NCI-H460 (cell line): ENCODE data around the gene RTP5. TPM values are rescaled to one million over a fixed set of nuclear protein-coding genes. Genes with fewer than 3 reads are reported as not detected.

Experiments
- DNase-seq: peaks from one replicate; pipeline ENCODE4 v3.0.0-alpha.2; 2016; ENCODE audit warnings: low read depth; ENCODE audit errors: extremely low read depth
- total RNA-seq: library from RNA; depleted of rRNA; stranded (reverse); fragments of >200 nt; shearing (Covaris generic); gene quantifications from 2 replicates; pipeline ENCODE4 v1.2.3, GENCODE V29; 2014

RTP5 gene
- total RNA-seq, 1 experiment from 2014 or later: not detected

DNA sequence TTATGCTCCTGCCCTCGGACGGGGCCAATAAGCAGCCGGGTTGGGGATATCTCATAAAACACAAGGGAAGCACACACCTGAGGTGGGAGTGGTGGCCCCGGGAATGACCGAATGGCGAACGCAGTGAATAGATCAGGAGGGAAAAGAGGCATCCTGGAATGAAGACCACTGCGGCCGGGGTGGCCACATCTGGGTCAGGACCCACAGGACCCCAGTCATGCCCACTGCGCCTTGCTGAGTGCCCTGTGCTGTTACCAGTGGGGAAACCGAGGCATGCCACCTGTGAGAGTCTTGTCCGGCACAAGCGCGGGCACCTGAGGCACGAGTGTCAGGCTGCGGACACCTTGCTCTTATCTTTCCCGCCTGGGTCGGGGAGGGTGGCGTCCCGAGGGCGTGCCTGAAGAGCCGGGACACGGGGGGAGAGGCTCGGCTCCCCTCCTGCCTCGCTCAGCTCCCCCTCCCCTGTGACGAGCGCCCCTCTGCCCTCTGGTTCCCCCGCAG, 12.4 kb upstream of the RTP5 start:
- no peak for DNase-seq

DNA sequence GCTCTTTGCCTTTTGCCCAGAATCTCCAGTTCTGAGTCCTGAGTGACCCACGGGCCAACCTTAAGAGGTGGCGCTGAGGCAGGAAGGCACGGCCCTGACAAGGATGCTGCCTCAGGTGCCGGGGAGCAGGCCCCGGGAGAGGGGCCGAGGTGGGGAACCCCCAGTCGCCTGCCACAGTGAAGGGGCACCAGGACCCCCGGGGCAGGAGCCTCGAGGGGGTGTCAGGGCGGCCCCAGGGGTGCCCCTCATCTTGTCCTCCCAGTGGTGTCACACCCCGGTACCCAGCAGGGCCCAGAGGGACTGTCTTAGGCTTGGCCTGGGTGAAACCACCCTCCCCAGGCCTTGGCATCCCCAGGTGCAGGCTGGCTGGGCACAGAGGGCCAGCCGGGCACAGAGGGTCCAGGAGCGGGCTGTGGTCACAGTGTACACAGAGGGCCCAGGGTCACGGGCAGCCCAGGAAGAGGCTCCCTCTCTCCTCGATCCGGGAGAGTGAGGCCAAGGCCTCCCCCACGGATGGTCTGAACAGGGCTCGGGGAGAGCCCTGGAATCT, 11.9 kb upstream of the RTP5 start:
- no peak for DNase-seq

DNA sequence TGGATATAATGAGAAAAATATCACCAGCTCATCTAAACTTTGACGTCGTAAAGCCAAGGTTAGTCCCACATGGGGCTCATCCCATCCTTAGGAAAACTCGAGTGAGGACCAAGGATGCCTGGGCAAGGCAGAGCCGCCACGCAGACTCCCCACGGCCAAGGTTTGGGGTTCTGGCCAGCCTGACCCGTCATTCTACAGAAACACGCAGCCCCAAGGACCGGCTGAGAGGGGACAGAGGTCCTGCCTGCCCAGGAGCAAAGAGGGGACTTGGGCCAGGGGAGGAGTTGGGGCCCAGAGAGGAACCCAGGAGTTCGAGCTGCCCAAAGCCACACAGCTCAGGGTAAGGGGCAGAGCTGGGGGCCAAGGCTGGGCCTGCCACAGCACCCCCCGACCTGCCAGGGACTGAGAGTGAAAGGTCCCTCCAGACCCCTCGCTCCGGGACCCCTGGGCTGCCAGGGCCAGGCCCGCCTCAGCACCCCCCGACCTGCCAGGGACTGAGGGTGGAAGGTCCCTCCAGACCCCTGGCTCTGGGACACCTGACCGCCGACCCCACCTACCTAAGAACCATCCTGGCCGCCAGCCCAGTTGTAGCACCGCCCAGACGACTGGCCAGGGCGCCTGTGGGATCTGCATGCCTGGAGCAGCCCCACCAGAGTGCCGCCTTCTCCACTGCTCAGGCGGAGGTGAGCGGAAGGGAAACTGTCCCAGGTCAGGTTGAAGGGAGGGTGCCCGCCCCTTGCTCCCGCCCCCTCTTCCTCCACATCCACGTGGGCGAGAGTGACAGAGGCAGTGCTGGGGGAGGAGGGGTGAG, 11.1 kb upstream of the RTP5 start, which contains the start of gene PDCD1:
TSS of gene PDCD1 (minus strand) at position 689 of the 811 bp plus-strand sequence. CDS start at position 633, 56 bp downstream.
- DNase-seq: no peak

DNA sequence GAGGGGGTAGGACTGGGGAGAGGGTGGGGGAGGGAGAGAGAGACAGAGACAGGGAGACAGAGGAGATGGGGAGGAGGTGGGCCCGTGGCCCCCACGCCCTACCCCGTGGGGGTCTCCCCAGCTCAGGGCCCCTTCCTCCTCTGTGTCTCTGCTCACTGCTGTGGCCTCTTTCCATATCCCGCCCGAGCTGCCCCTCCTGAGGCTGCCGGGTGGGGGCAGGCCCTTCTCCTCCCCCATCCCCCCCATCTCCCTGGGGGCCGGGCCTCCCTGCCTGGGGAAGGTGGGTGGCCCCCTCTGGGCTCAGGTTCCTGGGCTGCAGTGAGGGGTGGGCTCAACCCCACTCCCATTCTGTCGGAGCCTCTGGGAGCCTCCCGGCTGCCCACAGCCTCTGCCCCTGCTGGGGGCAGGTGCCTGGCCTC, 10.5 kb upstream of the RTP5 start:
- no peak for DNase-seq

DNA sequence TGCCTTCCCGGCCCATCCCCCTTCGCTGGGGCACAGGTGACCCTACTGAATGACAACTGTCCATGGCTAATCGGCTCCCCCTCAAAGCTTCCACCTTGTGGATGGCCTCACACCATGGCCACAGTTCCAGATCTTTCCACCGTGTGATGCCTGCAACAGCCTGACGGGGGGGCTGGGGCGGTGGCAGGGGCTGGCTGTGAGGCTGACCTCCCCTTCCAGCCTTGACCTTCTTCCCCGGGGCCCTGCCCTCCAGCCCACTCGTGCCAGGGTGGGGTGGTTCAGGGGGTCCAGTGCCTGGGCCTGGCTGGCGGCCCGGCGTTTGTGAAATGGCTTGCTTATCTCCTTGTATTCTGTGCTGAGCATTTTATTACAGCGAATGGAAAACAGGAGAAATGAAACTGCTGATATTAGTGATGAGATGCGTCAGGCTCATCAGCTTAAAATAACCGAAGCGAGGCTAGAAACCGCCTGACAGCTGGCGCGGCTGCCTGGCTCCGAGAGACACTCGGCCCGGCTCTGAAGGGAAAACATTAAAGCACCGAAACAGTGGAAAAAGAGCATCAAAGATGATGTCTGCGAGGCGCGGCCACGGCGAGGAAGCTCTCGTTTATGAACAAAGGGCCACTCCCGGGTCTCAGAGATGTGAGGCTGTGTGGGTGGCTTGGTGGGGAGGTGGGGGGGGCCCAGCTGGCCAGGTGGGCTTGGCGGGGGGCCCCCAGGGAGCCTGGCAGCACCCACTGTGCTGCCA, 9.9 kb upstream of the RTP5 start:
- no peak for DNase-seq

DNA sequence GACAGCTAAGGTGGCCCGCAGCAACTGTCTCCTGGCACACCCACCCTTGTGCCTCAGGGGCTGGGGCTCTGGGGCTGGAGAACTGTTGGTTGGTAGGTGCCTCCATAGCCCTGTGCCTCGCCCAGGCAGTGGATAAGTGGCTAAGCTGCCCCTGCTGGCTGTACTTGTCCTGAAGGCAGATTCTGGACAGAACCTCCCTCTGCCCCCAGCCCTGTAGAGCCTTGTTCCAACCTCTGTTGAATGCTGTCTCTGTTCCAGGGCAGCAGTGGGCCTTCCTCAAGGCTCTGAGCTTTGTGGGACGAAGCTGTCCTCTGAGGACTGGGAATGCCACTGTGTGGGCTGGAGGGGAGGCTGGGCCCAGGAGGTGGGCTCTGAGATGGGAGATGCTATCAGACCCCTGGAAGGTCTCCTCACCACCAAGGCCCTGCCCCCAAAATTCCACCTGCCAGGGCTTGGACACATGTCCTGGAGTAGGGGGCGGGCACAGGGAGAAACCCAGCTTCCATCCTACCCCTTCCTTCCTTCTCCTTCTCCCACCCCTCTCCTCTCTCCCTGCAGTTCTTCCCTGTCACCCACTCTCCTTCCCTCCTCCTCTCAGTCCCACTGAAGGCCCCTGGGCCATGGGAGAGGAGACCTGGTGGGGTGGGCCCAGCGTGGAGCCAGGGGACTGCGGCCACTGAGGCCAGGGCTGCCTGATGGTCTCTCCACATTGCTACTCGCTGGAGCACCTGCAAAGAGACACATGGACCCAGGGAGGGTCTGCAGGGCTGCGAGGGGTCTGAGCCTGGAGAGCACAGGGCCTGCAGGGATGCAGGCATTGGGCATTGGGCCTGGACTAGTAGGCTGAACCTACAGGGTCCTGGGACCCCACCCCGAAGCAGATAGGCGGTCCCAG, 9.1 kb upstream of the RTP5 start:
- DNase-seq: no peak

DNA sequence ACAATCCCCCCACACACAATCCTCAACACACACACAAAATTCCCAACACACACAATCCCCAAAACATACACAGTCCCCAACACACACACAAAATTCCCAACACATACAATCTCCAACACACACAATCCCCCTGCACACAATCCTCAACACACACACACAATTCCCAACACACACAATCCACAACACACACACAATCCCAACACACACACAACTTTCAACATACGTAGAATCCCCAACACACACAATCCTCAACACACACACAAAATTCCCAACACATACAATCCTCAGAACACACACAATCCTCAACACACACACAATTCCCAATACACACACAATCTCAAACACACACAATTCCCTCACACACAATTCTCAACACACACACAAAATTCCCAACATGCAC, 8.3 kb upstream of the RTP5 start:
- DNase-seq: no peak

DNA sequence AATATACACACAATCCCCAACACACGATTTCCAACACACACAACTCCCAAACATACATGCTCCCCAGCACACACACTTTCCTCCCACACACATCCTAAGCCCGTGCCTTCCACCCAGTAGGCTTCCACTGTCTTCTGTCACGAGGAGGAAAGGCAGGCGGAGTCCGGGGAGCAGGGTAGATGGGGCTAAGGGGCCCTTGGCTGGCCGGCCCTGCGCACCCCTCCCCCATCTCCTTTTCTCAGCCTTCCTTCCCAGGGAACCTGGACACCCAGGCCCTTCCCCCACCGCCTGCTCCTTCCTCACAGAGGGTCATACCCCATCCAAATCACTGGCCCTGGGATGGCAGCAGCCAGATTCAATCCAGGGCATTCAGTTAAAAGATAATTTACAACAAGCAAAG, 7.4 kb upstream of the RTP5 start:
- DNase-seq: no peak

DNA sequence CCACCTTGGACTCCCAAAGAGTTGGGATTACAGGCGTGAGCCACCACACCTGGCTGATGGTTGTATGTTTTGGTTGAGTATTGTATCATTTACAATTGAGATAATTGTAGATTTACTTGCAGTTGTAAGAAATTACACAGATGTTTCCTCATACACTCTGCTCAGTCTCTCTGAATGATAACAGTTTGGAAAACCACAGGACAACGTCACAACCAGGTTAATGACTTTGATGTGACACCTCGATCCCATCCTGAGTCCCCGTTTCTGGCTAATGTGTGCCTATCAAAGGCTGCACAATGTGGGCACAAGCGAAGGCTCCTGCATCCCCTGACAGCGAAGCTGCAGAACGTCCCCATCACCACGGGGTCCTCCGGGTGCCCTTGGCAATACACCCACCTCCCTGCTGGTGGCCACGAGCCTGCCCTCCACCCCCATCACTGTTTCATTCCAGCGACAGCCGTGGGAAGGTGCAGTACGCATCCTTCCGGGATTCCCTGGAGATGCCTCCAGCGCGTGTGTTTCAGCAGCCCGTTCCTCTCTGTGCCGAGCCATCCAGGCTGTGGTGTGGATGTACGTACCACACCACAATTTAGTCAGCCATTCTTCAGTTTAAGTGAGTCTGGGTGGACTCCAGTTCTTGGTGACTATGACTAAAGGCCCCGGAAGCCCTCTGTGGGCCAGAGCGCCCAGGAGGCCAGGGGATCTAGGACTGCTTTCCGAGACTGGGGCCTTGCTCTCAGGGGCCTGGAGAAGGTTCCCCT, 6.6 kb upstream of the RTP5 start:
- no peak for DNase-seq

DNA sequence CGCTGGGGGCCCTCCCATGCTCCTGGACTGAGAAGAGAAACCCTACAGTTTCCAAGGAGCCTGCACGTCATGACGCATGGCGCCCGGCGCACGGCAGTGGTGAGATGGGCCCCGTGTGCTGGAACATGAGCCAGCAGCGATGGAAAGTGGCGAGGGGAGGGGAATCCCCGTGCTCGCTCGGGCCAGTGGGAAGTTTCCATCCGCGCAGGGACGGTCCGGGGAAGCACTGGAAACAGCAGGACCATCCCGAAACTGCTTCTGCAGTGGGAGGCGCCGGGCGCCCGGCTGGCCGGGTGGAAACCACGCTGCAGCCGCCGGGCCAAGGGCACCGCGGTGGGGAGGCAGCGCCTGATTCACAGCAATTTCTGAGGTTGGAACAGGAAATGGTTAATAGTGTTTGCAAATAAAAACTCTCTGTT, 6.0 kb upstream of the RTP5 start:
- no peak for DNase-seq

DNA sequence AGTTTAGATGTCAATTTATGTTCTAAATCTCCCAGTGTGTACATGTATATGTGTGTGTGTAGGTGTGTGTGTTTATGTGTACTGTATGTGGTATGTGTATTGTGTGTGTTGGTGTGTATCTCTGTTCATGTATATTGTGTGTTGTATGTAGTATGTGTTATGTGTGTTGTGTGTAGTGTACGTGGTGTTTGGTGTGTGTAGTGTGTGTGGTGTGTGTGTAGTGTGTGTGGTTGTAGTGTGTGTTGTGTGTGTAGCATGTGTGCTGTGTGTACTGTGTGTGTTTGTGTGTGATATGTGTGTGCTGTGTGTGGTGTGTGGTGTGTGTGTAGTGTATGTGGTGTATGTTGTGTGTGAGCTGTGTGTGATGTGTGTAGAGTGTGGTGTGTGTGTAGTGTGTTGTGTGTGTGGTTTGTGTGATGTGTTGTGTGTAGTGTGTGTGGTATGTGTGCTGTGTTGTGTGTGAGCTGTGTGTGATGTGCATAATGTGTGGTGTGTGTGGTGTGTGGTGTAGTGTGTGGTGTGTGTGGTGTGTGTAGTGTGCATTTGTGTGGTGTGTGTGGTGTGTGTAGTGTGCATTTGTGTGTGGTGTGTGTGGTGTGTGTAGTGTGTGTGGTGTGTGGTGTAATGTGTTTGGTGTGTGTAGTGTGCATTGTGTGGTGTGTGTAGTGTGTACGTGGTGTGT, 5.2 kb upstream of the RTP5 start:
- no peak for DNase-seq

DNA sequence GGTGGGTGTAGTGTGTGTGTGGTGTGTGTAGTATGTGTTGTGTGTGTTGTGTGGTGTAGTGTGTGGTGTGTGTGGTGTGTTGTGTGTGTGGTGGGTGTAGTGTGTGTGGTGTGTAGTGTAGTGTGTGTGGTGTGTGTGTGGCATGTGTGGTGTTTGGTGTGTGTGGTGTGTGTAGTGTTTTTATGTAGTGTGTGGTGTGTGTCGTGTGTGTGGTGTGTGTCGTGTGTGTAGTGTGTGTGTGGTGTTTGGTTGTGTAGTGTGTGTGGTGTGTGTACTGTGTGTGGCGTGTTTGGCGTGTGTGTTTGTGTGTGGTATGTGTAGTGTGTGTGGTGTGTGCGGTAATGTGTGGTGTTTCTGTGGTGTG, 4.7 kb upstream of the RTP5 start:
- no peak for DNase-seq

DNA sequence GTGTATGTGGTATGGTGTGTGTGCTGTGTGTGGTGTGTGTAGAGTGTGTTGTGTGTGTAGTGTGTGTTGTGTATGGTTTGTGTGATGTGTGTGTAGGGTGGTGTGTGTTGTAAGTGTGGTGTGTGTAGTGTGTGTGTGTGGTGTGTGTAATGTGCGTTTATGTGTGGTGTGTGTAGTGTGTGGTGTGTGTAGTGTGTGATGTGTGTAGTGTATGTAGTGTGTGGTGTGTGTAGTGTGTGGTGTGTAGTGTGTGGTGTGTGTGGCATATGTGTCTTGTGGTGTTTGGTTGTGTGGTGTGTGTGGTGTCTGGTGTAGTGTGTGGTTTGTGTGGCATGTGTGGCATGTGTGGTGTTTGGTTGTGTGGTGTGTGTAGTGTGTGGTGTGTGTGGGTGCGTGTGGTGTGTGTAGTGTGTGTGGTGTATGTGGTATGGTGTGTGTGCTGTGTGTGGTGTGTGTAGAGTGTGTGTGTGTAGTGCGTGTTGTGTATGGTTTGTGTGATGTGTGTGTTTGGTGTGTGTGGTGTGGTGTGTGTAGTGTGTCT, 4.0 kb upstream of the RTP5 start:
- DNase-seq: no peak

DNA sequence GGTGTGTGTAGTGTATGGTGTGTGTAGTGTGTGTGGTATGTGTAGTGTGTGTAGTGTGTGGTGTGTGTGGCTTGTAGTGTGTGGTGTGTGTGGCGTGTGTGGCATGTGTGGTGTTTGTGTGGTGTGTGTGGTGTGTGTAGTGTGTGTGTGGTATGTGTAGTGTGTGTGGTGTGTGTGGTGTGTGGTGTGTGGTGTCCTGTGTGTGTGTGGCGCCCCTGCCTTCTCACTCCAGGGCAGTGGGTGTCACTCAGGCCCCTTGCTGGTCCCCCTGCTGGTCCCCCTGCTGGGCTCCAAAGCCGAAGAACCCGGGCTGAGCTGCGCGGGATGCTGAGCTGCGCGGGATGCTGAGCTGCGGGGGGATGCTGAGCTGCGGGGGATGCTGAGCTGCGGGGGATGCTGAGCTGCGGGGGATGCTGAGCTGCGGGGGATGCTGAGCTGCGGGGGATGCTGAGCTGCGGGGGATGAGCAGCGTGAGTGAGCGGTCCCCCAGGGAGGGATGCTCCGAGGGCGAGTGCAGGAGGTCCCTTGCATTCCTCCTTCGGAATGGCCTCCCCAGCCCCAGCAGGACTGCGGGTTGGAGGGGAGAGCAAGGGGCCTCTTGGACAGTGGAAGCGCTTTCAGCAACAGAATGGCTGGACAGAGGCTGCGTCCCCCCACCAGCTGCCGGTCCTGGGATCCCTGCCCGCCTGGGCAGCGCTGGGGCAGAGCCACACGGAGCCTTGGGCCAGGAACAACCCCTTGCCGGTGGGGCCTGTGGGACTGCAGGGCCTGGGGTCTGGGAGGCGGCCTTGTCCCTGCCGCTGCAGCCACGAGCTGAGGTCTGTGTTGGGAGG, 3.4 kb upstream of the RTP5 start:
- no peak for DNase-seq

DNA sequence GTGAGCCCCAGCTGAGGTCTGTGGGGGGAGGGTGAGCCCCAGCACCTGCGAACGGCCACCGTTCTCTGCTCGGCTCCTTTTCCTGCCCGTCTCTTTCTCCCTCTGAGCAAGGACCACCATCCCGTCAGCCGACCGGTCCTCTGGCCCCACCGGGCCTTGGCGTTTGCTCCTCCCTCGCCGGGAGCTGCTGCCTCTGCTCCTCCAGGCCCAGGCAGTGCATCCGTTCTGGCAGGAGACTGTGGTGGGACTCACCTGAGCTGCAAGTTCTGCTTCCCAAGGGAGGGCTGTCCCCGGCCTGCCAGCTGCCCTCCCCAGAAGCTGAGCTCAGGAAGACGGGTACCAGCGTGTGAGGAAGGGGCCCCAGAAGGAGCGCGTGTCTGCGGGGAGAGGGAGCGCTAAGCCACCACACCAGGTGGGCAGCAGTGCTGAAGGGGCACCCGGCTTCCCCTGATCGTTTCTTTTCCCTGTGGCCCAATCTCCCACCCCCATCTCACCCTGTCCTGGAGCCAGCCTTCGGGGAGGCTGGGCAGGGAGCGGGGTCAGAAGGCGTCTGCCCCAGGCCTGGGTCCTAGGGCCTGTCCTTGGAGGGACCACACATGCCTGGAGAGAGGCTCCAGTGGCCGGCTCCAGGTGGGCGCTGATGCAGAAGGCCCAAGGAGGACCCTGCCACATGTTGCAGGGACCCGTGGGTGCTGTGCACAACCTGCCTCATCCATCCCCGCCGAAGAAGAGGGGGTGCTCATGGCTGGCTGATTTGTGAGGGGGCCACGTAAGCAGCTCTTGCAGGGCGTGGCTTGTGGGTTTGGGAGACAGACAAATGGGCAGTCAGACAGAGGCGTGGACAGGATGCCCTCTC, 2.5 kb upstream of the RTP5 start:
- DNase-seq: no peak

DNA sequence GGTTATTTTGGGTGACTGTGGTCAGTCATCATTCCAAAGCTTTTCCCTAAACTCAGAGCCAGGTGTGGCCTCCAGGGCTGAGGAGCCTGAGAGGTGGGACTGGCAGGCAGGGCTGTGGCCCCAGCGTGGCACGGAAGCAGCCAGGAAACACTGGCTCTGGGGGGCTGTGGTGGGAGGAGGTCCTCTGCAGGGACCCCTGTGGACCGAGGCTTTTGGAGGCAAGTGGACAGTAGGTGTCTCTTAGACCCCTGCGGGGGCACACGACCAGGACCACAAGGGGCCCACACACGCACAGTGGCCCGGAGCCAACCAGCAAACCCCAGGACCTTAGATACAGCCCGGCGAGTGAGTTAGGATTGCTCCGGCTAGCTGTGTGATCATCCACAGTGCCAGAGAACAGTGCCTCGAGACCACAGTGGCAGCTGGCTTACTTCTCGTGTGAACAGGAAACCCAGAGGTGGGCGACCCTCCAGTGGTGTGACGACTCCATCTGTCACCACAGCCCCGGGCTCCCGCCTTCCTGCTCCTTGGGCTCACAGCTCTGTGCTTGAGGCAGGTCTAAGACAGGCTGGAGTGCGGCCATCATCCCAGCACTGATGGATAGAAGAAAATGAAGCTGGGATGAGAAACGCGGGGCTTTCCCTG, 1.6 kb upstream of the RTP5 start:
- no peak for DNase-seq

DNA sequence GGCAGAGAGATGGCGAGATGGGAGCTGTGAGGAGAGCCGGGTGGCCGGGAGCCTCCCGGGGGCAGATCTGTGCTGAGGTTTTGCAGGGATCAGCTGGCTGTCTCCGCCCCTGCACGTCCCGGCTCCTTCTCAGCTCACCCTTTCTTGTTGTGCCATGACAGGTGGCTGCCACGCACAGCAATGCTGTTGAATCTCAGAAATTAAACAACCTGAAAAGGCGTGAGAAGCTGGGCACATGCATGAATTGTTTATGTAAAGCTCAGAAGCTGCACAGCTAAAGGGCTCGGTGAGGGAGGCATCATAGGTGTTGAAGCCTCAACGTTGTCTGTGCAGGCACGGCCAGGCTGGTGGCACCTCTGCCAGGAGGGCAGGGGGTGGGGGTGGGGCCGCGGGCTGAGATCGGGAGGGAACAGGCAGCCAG, 858 bp upstream of the RTP5 start:
- DNase-seq: no peak
